ENCODE data around the gene UCHL1. TPM values are rescaled to one million over a fixed set of nuclear protein-coding genes. Genes with fewer than 3 reads are reported as not detected.

The UCHL1 gene
- total RNA-seq, 2 donors from 2014 or later, result 36.8 to 126 TPM

DNA sequence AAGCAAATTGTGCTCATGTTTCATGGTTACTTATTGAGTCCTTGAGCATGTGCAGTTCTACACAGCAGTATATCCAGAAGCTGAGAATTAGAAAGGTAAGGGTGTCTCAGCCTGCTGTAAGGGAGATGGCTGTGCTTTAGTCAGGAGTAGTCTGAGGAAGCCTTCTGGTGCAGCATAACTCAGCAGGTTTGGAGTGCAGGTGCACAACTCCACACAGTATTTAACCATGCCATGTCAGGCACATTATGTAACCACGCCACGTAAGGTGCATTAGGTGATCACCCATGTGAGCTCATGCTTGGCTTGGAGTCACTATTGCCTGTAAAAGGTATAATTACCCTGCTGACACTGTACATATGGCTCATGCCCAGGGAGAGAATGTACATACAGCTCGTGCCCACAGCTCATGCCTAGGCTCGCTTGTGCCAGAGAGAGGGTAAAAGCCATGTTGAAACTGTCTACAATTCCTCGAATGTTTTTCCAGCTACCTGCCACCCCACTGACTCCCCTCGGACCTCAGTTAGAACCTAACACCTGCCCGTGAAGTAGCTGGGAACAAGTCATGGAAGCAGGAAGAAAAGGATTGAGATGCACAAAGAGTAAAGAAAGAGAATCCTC lies 37.8 kb downstream of the UCHL1 start:
- H3K4me3 ChIP-seq, result no peak overlapping the region
- peaks cover 0 to 6% of the 10 kb centered on the region in 2 donors for H3K9me3 ChIP-seq
- H3K27me3 ChIP-seq, result no peaks in the 10 kb centered on the region
- no peaks in the 10 kb centered on the region for H3K36me3 ChIP-seq
- no peak for DNase-seq (ENCODE audit: low spot score)
- TF ChIP-seq, protein P1, sequence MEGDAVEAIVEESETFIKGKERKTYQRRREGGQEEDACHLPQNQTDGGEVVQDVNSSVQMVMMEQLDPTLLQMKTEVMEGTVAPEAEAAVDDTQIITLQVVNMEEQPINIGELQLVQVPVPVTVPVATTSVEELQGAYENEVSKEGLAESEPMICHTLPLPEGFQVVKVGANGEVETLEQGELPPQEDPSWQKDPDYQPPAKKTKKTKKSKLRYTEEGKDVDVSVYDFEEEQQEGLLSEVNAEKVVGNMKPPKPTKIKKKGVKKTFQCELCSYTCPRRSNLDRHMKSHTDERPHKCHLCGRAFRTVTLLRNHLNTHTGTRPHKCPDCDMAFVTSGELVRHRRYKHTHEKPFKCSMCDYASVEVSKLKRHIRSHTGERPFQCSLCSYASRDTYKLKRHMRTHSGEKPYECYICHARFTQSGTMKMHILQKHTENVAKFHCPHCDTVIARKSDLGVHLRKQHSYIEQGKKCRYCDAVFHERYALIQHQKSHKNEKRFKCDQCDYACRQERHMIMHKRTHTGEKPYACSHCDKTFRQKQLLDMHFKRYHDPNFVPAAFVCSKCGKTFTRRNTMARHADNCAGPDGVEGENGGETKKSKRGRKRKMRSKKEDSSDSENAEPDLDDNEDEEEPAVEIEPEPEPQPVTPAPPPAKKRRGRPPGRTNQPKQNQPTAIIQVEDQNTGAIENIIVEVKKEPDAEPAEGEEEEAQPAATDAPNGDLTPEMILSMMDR (IDR thresholded peaks at IDR 0.05), result no peak
- peaks cover 0 to 8% of the 10 kb centered on the region in 2 donors for H3K4me1 ChIP-seq
- H3K27ac ChIP-seq, result no peak overlapping the region

DNA sequence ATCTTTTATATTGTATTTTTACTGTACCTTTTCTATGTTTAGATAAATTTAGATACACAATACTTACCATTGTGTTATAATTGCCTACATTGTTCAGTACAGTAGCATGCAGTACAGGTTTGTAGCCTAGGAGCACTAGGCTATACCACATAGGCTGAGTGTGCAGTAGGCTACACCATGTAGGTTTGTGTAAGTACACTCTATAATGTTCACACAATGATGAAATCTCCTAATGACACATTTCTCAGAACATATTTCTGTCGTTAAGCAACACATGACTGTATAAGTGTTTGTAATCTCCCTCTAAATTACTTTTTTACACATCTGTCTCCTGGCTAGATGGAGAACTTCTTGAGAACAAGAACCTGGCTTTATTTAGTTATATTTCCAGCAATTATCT lies 40.3 kb downstream of the UCHL1 start:
- H3K36me3 ChIP-seq, result no peaks in the 10 kb centered on the region
- H3K27ac ChIP-seq, result no peak overlapping the region
- TF ChIP-seq, protein P1 (IDR thresholded peaks at IDR 0.05), result no peak
- H3K9me3 ChIP-seq, result peaks cover 0 to 6% of the 10 kb centered on the region in 2 donors
- no peak for DNase-seq (ENCODE audit: low spot score)
- H3K4me1 ChIP-seq, result no peaks in the 10 kb centered on the region
- H3K27me3 ChIP-seq, result no peaks in the 10 kb centered on the region
- no peak overlapping the region for H3K4me3 ChIP-seq

DNA sequence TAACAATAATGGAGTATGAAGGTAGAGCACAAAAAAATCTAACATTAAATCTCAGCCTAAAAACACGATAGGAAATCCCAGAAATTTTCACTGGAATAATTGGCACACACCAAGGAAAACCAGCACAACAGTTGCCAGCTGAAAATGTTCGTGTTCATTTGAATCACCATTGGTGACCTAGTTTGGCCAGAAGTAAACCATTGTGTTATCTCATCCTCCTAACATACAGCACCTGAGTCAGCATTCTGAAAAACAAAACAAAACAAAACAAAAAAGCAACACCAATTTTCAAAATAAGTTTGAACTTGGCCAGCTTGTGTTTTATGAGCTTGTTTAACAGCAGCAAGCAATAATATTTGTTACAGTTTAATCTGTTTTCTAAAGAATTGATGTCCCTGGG lies 41.1 kb downstream of the UCHL1 start:
- no peaks in the 10 kb centered on the region for H3K27me3 ChIP-seq
- TF ChIP-seq, protein P1 (IDR thresholded peaks at IDR 0.05), result no peak
- H3K9me3 ChIP-seq, result peaks cover 0 to 6% of the 10 kb centered on the region in 2 donors
- no peak overlapping the region for H3K27ac ChIP-seq
- no peak overlapping the region for H3K4me3 ChIP-seq
- DNase-seq (ENCODE audit: low spot score), result no peak
- no peaks in the 10 kb centered on the region for H3K36me3 ChIP-seq
- H3K4me1 ChIP-seq, result no peaks in the 10 kb centered on the region

DNA sequence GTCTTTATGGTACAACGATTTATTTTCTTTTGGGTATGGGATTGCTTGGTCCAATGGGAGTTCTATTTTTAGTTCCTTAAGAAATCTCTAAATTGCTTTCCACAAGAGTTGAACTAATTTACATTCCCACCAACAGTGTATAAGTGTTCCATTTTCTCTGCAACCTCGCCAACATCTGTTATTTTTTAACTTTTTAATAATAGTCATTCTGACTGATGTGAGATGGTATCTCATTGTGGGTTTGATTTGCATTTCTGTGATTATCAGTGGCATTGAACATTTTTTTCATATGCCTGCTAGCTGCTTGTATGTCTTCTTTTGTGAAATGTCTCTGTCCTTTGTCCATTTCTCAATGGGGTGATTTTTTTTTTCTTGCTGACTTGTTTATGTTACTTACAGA lies 42.8 kb downstream of the UCHL1 start:
- H3K4me1 ChIP-seq, result no peaks in the 10 kb centered on the region
- no peak for DNase-seq (ENCODE audit: low spot score)
- no peak overlapping the region for H3K4me3 ChIP-seq
- TF ChIP-seq, protein P1 (IDR thresholded peaks at IDR 0.05), result no peak
- H3K27me3 ChIP-seq, result no peaks in the 10 kb centered on the region
- H3K9me3 ChIP-seq, result peaks cover 0 to 2% of the 10 kb centered on the region in 2 donors
- no peak overlapping the region for H3K27ac ChIP-seq
- no peaks in the 10 kb centered on the region for H3K36me3 ChIP-seq

DNA sequence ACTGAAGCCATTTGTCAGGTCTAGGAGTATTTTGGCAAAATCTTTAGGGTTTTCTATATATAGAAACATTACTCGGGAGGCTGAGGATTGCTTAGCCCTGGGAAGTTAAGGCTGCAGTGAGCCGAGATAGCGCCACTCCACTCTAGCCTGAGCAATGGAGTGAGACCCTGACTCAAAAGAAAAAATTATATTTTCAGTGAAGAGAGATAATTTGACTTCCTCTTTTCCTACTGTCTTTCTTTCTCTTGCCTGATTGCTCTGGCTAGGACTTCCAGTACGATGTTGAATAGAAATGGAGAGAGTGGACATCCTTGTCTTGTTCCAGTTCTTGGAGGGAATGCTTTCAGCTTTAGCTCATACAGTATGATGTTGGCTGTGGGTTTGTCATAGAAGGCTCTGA lies 44.4 kb downstream of the UCHL1 start:
- no peaks in the 10 kb centered on the region for H3K27me3 ChIP-seq
- TF ChIP-seq, protein P1 (IDR thresholded peaks at IDR 0.05), result no peak
- no peak overlapping the region for H3K4me3 ChIP-seq
- no peak for DNase-seq (ENCODE audit: low spot score)
- H3K27ac ChIP-seq, result no peak overlapping the region
- no peaks in the 10 kb centered on the region for H3K36me3 ChIP-seq
- no peaks in the 10 kb centered on the region for H3K9me3 ChIP-seq
- H3K4me1 ChIP-seq, result no peaks in the 10 kb centered on the region

Data from right atrium auricular region (tissue), 2 donors.